Measurements from ENCODE around the gene PDSS2.
"Not testable (repeated sequence)": the region's sequence is repeated elsewhere in the genome, so short reads cannot be mapped to it uniquely, and the experiment has no call there.

Gene PDSS2

GRCh38 chr6:107459283-107460082 is at the start of gene PDSS2:
Gene PDSS2 (minus strand): TSS chr6:107459564. CDS start chr6:107459285, 279 bp downstream.
- DNase-seq, result peak; percentile 98

- DNase-seq, result no peak
Observed at GRCh38 chr6:107506145-107506544, 46.8 kb upstream of the PDSS2 start.

- no peak for DNase-seq
Observed at GRCh38 chr6:107504270-107505026, 45.1 kb upstream of the PDSS2 start.

- no peak for DNase-seq
Observed at GRCh38 chr6:107496892-107497684, 37.7 kb upstream of the PDSS2 start.

- no peak for DNase-seq
Observed at GRCh38 chr6:107495971-107496370, 36.6 kb upstream of the PDSS2 start.

- DNase-seq, result peak; percentile 86
Observed at GRCh38 chr6:107495196-107495643, 35.9 kb upstream of the PDSS2 start.

- DNase-seq, result peak; percentile 38
Observed at GRCh38 chr6:107493158-107494057, 34.0 kb upstream of the PDSS2 start.

GRCh38 chr6:107491760-107492660 is 32.6 kb upstream of the PDSS2 start:
- peak; percentile 78 for DNase-seq

GRCh38 chr6:107491138-107491609 is 31.8 kb upstream of the PDSS2 start:
- peak; percentile 91 for DNase-seq

- DNase-seq, result peak; percentile 53
Observed at GRCh38 chr6:107490566-107491137, 31.3 kb upstream of the PDSS2 start.

- DNase-seq, result peak; percentile 93
Observed at GRCh38 chr6:107489636-107490565, 30.5 kb upstream of the PDSS2 start, which contains the start of gene SOBP. Gene SOBP (plus strand): TSS chr6:107490117. CDS start chr6:107490617, 500 bp downstream.

- peak; percentile 78 for DNase-seq
Observed at GRCh38 chr6:107488875-107489635, 29.7 kb upstream of the PDSS2 start.

GRCh38 chr6:107488174-107488874 is 29.0 kb upstream of the PDSS2 start:
- no peak for DNase-seq

- no peak for DNase-seq
Observed at GRCh38 chr6:107485157-107485556, 25.8 kb upstream of the PDSS2 start.

GRCh38 chr6:107479089-107479690 is 19.8 kb upstream of the PDSS2 start:
- no peak for DNase-seq

- not testable (repeated sequence) for DNase-seq
Observed at GRCh38 chr6:107475826-107476225, 16.5 kb upstream of the PDSS2 start.

GRCh38 chr6:107475360-107475759 is 16.0 kb upstream of the PDSS2 start:
- DNase-seq, result not testable (repeated sequence)

Data from femur (tissue), 1 donor.